HG03442 (cell line): ENCODE data around the gene DNAJC2.
"Not testable (repeated sequence)": the region's sequence is repeated elsewhere in the genome, so short reads cannot be mapped to it uniquely, and the experiment has no call there.

ENCODE experiments used
- ATAC-seq: cut with Tn5 transposase; IDR thresholded peaks from one replicate; pipeline ENCODE4 v1.9.1; 2021; ENCODE audit warnings: mild to moderate bottlenecking, moderate library complexity; ENCODE audit not compliant: unreplicated experiment

The DNAJC2 gene

GRCh38 chr7:103273374-103273773 lies 71.2 kb downstream of the DNAJC2 start:
- not testable (repeated sequence) for ATAC-seq

- ATAC-seq, result not testable (repeated sequence)
Measured at GRCh38 chr7:103266229-103266628, 78.3 kb downstream of the DNAJC2 start.

- not testable (repeated sequence) for ATAC-seq
Measured at GRCh38 chr7:103264054-103264453, 80.5 kb downstream of the DNAJC2 start.
